Keratinocyte (primary cell): ENCODE results near the gene MS4A18.

Experiments
- CTCF ChIP-seq, 3 experiments: IDR thresholded peaks in 1 of 3; conservative IDR thresholded peaks in 1 of 3; optimal IDR thresholded peaks in 1 of 3; 2 replicates in 2 of 3; 3 replicates in 1 of 3; pipeline versions ENCODE3 to v1.5.1; 2011; ENCODE audit warnings: low read length in 3 of 3, mild to moderate bottlenecking in 3 of 3, moderate library complexity in 2 of 3, control low read depth in 1 of 3, inconsistent platforms in 1 of 3; ENCODE audit not compliant: insufficient read depth in 2 of 3; ENCODE audit errors: extremely low read depth in 1 of 3
- EZH2 ChIP-seq: IDR thresholded peaks from one replicate; pipeline ENCODE4 v1.6.1; 2012; ENCODE audit warnings: inconsistent platforms, mild to moderate bottlenecking, low read length, moderate library complexity

GRCh38 chr11:60781286-60781980, 56.9 kb downstream of the MS4A18 start:
- TF ChIP-seq CTCF (optimal IDR thresholded peaks at IDR 0.05 in 1 of 3, IDR thresholded peaks at IDR 0.05 in 1 of 3, conservative IDR thresholded peaks at IDR 0.05 in 1 of 3; ENCODE audit: extremely low read depth in 1 of 3, insufficient read depth in 2 of 3, low read length in 3 of 3) (no peak), EZH2 (no peak)
